Bronchial epithelial cell (primary cell): ENCODE data around the gene SMC6. TPM values are rescaled to one million over a fixed set of nuclear protein-coding genes. Genes with fewer than 3 reads are reported as not detected.
A peak's percentile ranks its signal among the peaks of the same experiment; 100 is the strongest.

Experiments used
- DNase-seq: peaks from one replicate; pipeline ENCODE4 v3.0.0-alpha.2; 2010; ENCODE audit warnings: low read depth
- FAIRE-seq: peaks from 2 replicates; lab custom pipeline; 2011; peaks lifted over from hg19 to GRCh38; lab: Jason Lieb, UNC
- H3K27me3 ChIP-seq: 2 replicates; pipeline ENCODE4 v1.5.1; 2011; ENCODE audit warnings: low read length; ENCODE audit not compliant: control insufficient read depth, insufficient read depth
- H3K36me3 ChIP-seq: 2 replicates; pipeline ENCODE4 v1.5.1; 2011; ENCODE audit warnings: low read length; ENCODE audit not compliant: control insufficient read depth, insufficient read depth
- H3K4me3 ChIP-seq: 2 replicates; pipeline ENCODE4 v1.5.1; 2011; ENCODE audit warnings: mild to moderate bottlenecking, low read depth, low read length, control low read depth
- total RNA-seq: library from RNA; depleted of rRNA; stranded (reverse); fragments of >200 nt; gene quantifications from 2 replicates; pipeline ENCODE4 v1.2.1, GENCODE V29; 2014
- TF ChIP-seq, protein P1 (sequence below): IDR thresholded peaks from 2 replicates; pipeline ENCODE4 v1.5.1; 2011; ENCODE audit warnings: mild to moderate bottlenecking, moderate library complexity, low read length, control low read depth, inconsistent platforms; ENCODE audit not compliant: insufficient read depth, severe bottlenecking

SMC6 gene
- total RNA-seq, 1 donor from 2014 or later = 20.5 TPM

DNA sequence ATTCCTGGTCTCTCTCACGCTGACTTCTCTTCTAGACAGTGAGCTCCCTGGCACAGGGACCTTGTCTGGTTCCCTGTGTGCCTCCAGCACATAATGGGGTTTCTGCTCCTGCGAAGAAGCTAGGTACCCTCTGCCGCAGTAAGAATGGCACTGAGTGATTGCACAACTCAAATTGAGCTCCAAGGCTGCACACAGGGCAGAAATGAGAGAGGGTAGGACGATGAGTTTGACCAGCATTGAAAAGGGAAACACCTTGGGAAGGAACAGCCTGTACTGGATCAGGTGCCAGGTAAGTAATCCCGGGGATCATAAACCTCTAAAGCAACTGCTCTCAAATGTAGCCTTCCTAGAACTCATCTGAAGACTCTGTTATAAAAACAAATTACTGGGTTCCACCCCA, 41.7 kb upstream of the SMC6 start:
- DNase-seq (no peak), FAIRE-seq (peak; percentile 66)
- Histone ChIP-seq H3K27me3 (peaks cover 5% of the 10 kb centered on the region), H3K4me3 (no peak overlapping the region), H3K36me3 (no peaks in the 10 kb centered on the region)
- TF ChIP-seq, protein P1, sequence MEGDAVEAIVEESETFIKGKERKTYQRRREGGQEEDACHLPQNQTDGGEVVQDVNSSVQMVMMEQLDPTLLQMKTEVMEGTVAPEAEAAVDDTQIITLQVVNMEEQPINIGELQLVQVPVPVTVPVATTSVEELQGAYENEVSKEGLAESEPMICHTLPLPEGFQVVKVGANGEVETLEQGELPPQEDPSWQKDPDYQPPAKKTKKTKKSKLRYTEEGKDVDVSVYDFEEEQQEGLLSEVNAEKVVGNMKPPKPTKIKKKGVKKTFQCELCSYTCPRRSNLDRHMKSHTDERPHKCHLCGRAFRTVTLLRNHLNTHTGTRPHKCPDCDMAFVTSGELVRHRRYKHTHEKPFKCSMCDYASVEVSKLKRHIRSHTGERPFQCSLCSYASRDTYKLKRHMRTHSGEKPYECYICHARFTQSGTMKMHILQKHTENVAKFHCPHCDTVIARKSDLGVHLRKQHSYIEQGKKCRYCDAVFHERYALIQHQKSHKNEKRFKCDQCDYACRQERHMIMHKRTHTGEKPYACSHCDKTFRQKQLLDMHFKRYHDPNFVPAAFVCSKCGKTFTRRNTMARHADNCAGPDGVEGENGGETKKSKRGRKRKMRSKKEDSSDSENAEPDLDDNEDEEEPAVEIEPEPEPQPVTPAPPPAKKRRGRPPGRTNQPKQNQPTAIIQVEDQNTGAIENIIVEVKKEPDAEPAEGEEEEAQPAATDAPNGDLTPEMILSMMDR = no peak

DNA sequence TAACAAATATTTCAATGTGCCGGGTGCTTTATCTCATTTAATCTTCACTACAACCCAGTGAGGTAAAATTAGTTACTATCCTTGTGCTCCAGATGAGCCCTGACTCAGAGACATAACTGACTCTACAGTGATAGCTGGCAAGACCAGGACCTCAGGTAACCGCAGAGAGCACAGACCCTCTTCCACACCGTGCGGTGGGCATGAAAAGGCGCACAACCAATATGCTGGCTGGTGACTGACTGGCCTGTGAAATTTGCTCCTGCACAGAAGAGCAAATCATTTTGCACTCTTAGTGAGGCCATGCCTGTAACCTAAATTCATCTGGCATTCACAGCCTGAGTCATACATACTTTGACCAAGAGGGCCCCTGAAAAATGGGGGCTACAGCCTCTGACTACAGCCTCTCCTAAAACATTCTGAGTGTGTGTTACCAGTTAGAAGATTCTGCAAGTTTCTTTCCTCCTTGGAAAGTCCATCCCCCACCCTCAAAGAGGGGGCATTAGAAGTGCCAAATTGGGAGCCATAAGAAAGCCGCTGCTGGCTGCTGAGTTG, 40.3 kb upstream of the SMC6 start:
- FAIRE-seq = no peak

GRCh38 chr2:17793296-17793695, 39.7 kb upstream of the SMC6 start:
- TF ChIP-seq, protein P1 = no peak
- no peak for FAIRE-seq
- Histone ChIP-seq H3K27me3 (peaks cover 5% of the 10 kb centered on the region), H3K36me3 (no peaks in the 10 kb centered on the region), H3K4me3 (no peak overlapping the region)
- no peak for DNase-seq

More for the DNA sequence above, 40.3 kb upstream of the SMC6 start:
- Histone ChIP-seq H3K27me3 (peaks cover 5% of the 10 kb centered on the region), H3K36me3 (no peaks in the 10 kb centered on the region), H3K4me3 (no peak overlapping the region)
- DNase-seq = no peak
- TF ChIP-seq, protein P1 = no peak

DNA sequence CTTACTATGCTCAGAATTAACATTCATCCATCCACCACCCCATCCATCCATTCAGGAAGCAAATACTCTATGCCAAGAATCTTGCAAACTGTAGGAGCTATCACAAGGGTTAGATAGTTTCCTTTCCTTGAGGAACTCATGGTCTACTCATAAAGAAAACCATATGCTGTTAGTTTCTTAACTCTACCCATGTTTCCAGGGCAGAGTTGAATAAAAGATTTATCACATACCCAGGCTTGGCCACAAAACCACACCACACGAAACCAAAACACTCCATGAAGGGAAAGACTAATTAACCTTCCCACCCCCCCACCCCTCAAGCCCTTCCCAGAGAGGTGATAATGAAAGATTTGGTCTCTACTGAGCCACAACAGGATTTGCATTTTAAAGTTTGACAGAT, 38.9 kb upstream of the SMC6 start:
- no peak for DNase-seq
- H3K36me3 ChIP-seq = no peaks in the 10 kb centered on the region
- no peak overlapping the region for H3K4me3 ChIP-seq
- TF ChIP-seq, protein P1 = no peak
- FAIRE-seq = no peak
- peaks cover 5% of the 10 kb centered on the region for H3K27me3 ChIP-seq

DNA sequence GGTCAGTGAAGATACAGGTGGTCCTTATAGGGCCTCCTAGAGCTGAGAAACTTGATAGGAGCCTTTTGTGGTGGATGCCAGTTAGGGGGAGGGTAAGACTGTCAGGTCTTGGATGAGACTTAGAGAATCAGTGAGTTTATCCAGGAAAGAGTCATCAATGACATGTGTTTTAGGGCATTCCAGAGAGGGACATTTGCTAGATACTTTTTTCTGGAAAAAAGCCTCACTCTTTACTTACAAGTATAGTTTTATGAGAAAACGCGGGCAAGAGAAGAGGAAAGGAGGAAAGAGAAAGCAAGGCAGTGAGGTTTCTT, 38.2 kb upstream of the SMC6 start:
- no peaks in the 10 kb centered on the region for H3K36me3 ChIP-seq
- TF ChIP-seq, protein P1 = no peak
- H3K4me3 ChIP-seq = no peak overlapping the region
- H3K27me3 ChIP-seq = peaks cover 5% of the 10 kb centered on the region
- no peak for DNase-seq
- no peak for FAIRE-seq
